PC-3 (cell line): ENCODE data around the gene PIK3R5. TPM values are rescaled to one million over a fixed set of nuclear protein-coding genes. Genes with fewer than 3 reads are reported as not detected.

Experiments used
- ATAC-seq: fragments of 200-7000 bp; cut with Tn5 transposase; 2 replicates; pipeline ENCODE4 v1.9.1; 2020; ENCODE audit warnings: mild to moderate bottlenecking, moderate library complexity
- BruUV-seq: library from RNA; stranded (reverse); fragments of 400-500 nt; replicated peaks from 2 replicates; lab custom pipeline; 2021; lab: Mats Ljungman, UMichigan
- CTCF ChIA-PET: fragments of 300-600 bp; sonication (Branson Sonifier 250); formaldehyde crosslinking; loops from one replicate; lab custom pipeline; 2022; ENCODE audit warnings: antibody characterized with exemption; lab: Charles Lee
- POLR2A ChIA-PET: fragments of 300-600 bp; sonication (Branson Sonifier 250); formaldehyde crosslinking; loops from one replicate; lab custom pipeline; 2022; ENCODE audit warnings: antibody characterized with exemption; ENCODE audit not compliant: unreplicated experiment; lab: Charles Lee
- DNase-seq: peaks from one replicate; pipeline ENCODE4 v3.0.0-alpha.2; 2015
- H2AFZ ChIP-seq: fragments of 300-600 bp; sonication (generic); 2 replicates; pipeline ENCODE4 v1.6.0; 2016; ENCODE audit warnings: antibody characterized with exemption, low read length
- H3F3A ChIP-seq: fragments of 300-600 bp; sonication (generic); one replicate; pipeline ENCODE4 v1.6.0; 2017; ENCODE audit warnings: antibody characterized with exemption, low read length, control low read depth, mild to moderate bottlenecking; ENCODE audit not compliant: unreplicated experiment
- H3K27ac ChIP-seq: fragments of 300-600 bp; sonication (generic); 2 replicates; pipeline ENCODE4 v1.5.1; 2016; ENCODE audit warnings: mild to moderate bottlenecking, low read length
- H3K27me3 ChIP-seq: fragments of 300-600 bp; sonication (generic); 2 replicates; pipeline ENCODE4 v1.6.1; 2016; ENCODE audit warnings: low read length, mixed read lengths
- H3K36me3 ChIP-seq: fragments of 300-600 bp; sonication (generic); 2 replicates; pipeline ENCODE4 v1.6.1; 2016; ENCODE audit warnings: low read depth, mixed run types, low read length, mixed read lengths
- H3K4me1 ChIP-seq: fragments of 300-600 bp; sonication (generic); 2 replicates; pipeline ENCODE4 v1.5.1; 2016; ENCODE audit warnings: low read length; ENCODE audit not compliant: insufficient read depth
- H3K4me2 ChIP-seq: fragments of 300-600 bp; sonication (generic); 2 replicates; pipeline ENCODE4 v1.6.0; 2016; ENCODE audit warnings: low read length
- H3K4me3 ChIP-seq: fragments of 300-600 bp; sonication (generic); 2 replicates; pipeline ENCODE4 v1.5.1; 2016; ENCODE audit warnings: mild to moderate bottlenecking, low read length, mixed read lengths
- H3K79me2 ChIP-seq: fragments of 300-600 bp; sonication (generic); 2 replicates; pipeline ENCODE4 v1.6.1; 2017; ENCODE audit warnings: low read length, mixed read lengths
- H3K9ac ChIP-seq: fragments of 300-600 bp; sonication (generic); 2 replicates; pipeline ENCODE4 v1.6.0; 2016; ENCODE audit warnings: mild to moderate bottlenecking, low read length
- H3K9me2 ChIP-seq: fragments of 300-600 bp; sonication (generic); replicated peaks from 2 replicates; pipeline ENCODE4 v1.6.1; 2016; ENCODE audit warnings: mixed run types, low read length, mixed read lengths
- H3K9me3 ChIP-seq: fragments of 300-600 bp; sonication (generic); 2 replicates; pipeline ENCODE4 v1.6.1; 2016; ENCODE audit warnings: low read length, mixed read lengths
- H4K20me1 ChIP-seq: fragments of 300-600 bp; sonication (generic); 2 replicates; pipeline ENCODE4 v1.6.1; 2016; ENCODE audit warnings: low read length, mixed read lengths
- EZH2 ChIP-seq: fragments of 300-600 bp; sonication (generic); IDR thresholded peaks from one replicate; pipeline ENCODE4 v1.6.1; 2017; ENCODE audit warnings: antibody characterized with exemption, mild to moderate bottlenecking, low read length; ENCODE audit not compliant: unreplicated experiment
- EZH2phosphoT487 ChIP-seq: fragments of 300-600 bp; sonication (generic); IDR thresholded peaks from 2 replicates; pipeline ENCODE4 v1.6.1; 2018; ENCODE audit warnings: mild to moderate bottlenecking, antibody characterized with exemption, low read length, borderline replicate concordance
- intact Hi-C: fragments of 100-400 bp; cut with micrococcal nuclease; formaldehyde crosslinking; loops from 2 replicates; pipeline ENCODE4 v1.9.0; 2023
- total RNA-seq: library from RNA; depleted of rRNA; stranded (reverse); fragments of >200 nt; gene quantifications from 2 replicates; pipeline ENCODE4 v1.2.3, GENCODE V29; 2014
- TF ChIP-seq, protein P1 (sequence below): fragments of 300-600 bp; sonication (generic); conservative IDR thresholded peaks from 2 replicates; pipeline ENCODE4 v1.5.1; 2017; ENCODE audit warnings: antibody characterized with exemption, low read depth, mild to moderate bottlenecking, low read length

The PIK3R5 gene
- total RNA-seq, 1 experiment from 2014 or later: not detected

DNA sequence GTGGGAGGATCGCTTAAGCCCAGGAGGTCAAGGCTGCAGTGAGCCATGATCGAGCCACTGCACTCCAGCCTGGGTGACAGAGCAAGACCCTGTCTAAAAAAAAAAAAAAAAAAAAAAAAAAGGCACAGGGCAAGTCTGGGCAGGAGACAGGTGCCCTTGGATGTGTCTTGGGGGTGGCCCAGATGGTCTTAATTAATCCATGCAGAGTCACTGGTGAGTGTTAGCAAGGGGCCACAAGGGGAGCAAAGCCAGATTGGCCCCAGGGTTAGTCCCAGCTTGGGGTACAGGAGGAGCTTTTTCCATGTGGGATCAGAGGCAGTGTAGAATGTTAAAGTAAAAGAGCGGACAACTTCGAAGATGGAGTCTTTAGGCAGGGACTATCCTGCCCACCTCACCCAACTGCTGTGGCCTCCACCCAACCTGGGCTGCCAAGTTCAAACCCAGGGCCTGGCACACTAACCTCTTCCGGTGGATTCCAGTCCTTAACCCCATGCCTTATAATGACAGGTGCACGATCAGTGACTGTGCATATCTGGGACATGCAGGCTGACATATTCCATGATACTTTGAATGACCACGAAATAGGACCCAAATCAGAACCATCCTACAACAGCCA is 134.2 kb downstream of the PIK3R5 start:
- CTCF ChIA-PET: no interaction called here
- Histone ChIP-seq H3F3A (no peaks in the 10 kb centered on the region), H3K9ac (no peak overlapping the region), H3K4me1 (no peaks in the 10 kb centered on the region), H3K4me3 (no peak overlapping the region), H3K9me2 (no peaks in the 10 kb centered on the region), H3K27me3 (no peaks in the 10 kb centered on the region), H4K20me1 (no peaks in the 10 kb centered on the region), H3K79me2 (no peaks in the 10 kb centered on the region), H3K27ac (no peak overlapping the region), H3K36me3 (no peaks in the 10 kb centered on the region), H3K4me2 (no peak overlapping the region), H3K9me3 (no peaks in the 10 kb centered on the region), H2AFZ (no peak overlapping the region)
- TF ChIP-seq EZH2: no peak
- TF ChIP-seq, protein P1, sequence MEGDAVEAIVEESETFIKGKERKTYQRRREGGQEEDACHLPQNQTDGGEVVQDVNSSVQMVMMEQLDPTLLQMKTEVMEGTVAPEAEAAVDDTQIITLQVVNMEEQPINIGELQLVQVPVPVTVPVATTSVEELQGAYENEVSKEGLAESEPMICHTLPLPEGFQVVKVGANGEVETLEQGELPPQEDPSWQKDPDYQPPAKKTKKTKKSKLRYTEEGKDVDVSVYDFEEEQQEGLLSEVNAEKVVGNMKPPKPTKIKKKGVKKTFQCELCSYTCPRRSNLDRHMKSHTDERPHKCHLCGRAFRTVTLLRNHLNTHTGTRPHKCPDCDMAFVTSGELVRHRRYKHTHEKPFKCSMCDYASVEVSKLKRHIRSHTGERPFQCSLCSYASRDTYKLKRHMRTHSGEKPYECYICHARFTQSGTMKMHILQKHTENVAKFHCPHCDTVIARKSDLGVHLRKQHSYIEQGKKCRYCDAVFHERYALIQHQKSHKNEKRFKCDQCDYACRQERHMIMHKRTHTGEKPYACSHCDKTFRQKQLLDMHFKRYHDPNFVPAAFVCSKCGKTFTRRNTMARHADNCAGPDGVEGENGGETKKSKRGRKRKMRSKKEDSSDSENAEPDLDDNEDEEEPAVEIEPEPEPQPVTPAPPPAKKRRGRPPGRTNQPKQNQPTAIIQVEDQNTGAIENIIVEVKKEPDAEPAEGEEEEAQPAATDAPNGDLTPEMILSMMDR: no peak
- no peak for TF ChIP-seq EZH2phosphoT487
- POLR2A ChIA-PET: no interaction called here
- no peak for DNase-seq
- no TSS peak for BruUV-seq
- ATAC-seq: no peak
- intact Hi-C loops: no loop called here

DNA sequence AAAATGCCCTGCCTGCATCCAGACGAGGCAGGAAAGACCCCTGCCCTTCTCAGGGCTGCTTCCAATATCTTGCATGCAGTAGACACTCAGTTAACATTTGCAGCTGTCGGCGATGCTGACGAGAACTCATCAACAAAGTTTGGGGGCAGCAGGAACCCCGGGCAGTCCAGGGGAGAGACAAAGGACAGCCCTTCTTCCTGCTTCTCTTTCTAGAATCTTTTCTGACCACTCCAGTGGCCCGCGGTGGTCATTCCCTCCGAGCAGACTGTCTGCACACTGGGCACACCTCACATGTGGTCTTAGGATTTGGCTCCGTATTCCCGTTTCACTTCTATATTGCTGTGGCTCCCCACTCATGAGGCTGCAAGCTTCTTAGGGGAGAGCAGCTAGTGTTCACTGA is 135.4 kb downstream of the PIK3R5 start:
- TF ChIP-seq EZH2 (no peak), EZH2phosphoT487 (no peak)
- TF ChIP-seq, protein P1: no peak
- BruUV-seq: no TSS peak
- ChIA-PET POLR2A (no interaction called here), CTCF (no interaction called here)
- Histone ChIP-seq H3K27me3 (no peaks in the 10 kb centered on the region), H3F3A (no peaks in the 10 kb centered on the region), H3K9me3 (no peaks in the 10 kb centered on the region), H3K9ac (no peak overlapping the region), H3K4me2 (no peak overlapping the region), H2AFZ (no peak overlapping the region), H3K4me1 (no peaks in the 10 kb centered on the region), H3K9me2 (no peaks in the 10 kb centered on the region), H3K27ac (no peak overlapping the region), H3K36me3 (no peaks in the 10 kb centered on the region), H3K4me3 (no peak overlapping the region), H3K79me2 (no peaks in the 10 kb centered on the region), H4K20me1 (no peaks in the 10 kb centered on the region)
- ATAC-seq (no peak), DNase-seq (no peak)
- intact Hi-C loops: no loop called here

DNA sequence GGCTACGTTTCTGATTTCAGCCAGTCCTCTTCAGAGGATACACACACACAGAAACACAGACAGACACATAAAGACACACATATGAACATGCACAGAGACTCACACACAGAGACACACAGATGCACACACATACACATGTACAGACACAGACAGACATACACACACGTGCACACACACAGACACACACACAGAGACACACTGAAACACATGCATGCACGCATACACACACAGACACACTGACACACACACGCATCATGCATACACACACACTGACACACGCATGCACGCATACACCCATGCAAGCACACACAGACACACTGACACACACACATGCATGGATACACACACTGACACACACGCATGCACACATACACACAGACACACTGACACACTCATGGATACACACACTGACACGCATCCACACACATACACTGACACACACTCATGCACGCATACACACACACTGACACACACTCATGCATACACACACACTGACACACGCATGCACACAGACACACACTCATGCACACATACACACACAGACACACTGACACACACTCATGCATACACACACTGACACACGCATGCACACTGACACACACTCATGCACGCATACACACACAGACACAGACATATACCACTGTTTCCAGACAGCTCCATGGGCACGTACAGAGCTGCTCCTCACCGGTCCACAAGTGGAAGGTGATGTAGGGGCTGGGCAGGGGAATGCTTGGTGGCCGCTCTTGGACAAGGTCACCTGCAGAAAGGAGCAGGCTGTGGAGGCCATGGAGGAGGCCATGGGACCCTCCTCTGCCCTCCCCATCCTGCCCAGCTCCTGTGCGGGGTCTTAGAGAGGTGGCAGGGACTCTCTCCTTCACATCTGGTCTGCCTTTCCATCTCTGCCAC is 136.2 kb downstream of the PIK3R5 start:
- BruUV-seq: no TSS peak
- Histone ChIP-seq H3K27ac (no peak overlapping the region), H3K9me3 (no peaks in the 10 kb centered on the region), H3K4me2 (no peak overlapping the region), H3K9me2 (no peaks in the 10 kb centered on the region), H3K4me1 (no peaks in the 10 kb centered on the region), H3F3A (no peaks in the 10 kb centered on the region), H2AFZ (no peak overlapping the region), H3K79me2 (no peaks in the 10 kb centered on the region), H4K20me1 (no peaks in the 10 kb centered on the region), H3K27me3 (no peaks in the 10 kb centered on the region), H3K4me3 (no peak overlapping the region), H3K9ac (no peak overlapping the region), H3K36me3 (no peaks in the 10 kb centered on the region)
- CTCF ChIA-PET: no interaction called here
- DNase-seq (no peak), ATAC-seq (no peak)
- POLR2A ChIA-PET: no interaction called here
- intact Hi-C loops: no loop called here
- TF ChIP-seq EZH2phosphoT487 (no peak), EZH2 (no peak)
- TF ChIP-seq, protein P1: no peak
